LNCAP (cell line): ENCODE measurements around the gene CUBN.

ENCODE experiments used
- CTCF ChIP-seq: fragments of 450-650 bp; IDR thresholded peaks from 2 replicates; pipeline ENCODE4 v1.5.1; 2017; ENCODE audit warnings: mild to moderate bottlenecking

Gene CUBN

GRCh38 chr10:17169803-17170202 lies 40.2 kb upstream of the CUBN start:
- no peak for TF ChIP-seq CTCF

GRCh38 chr10:17166699-17167098 lies 37.1 kb upstream of the CUBN start:
- no peak for TF ChIP-seq CTCF

GRCh38 chr10:17162828-17163227 lies 33.2 kb upstream of the CUBN start:
- TF ChIP-seq CTCF: no peak

- no peak for TF ChIP-seq CTCF
Observed at GRCh38 chr10:17161775-17162174, 32.2 kb upstream of the CUBN start.

GRCh38 chr10:17157024-17157423 lies 27.4 kb upstream of the CUBN start:
- no peak for TF ChIP-seq CTCF

GRCh38 chr10:17155826-17156225 lies 26.2 kb upstream of the CUBN start:
- TF ChIP-seq CTCF: no peak

GRCh38 chr10:17154116-17154515 lies 24.5 kb upstream of the CUBN start:
- TF ChIP-seq CTCF: no peak

- no peak for TF ChIP-seq CTCF
Observed at GRCh38 chr10:17153321-17153720, 23.7 kb upstream of the CUBN start.
